GM12891 (cell line): Measurements from ENCODE around the gene SYNC.

Experiments used
- POLR2A ChIP-seq: IDR thresholded peaks from 2 replicates; pipeline ENCODE4 v1.6.1; 2011; ENCODE audit warnings: low read depth, low read length, control low read depth
- POLR2AphosphoS5 ChIP-seq: IDR thresholded peaks from 2 replicates; pipeline ENCODE4 v1.6.1; 2011; ENCODE audit warnings: low read depth, low read length, control low read depth
- TAF1 ChIP-seq: IDR thresholded peaks from 2 replicates; pipeline ENCODE4 v1.6.1; 2011; ENCODE audit warnings: low read depth, low read length, control low read depth

- TF ChIP-seq POLR2A (no peak), TAF1 (no peak), POLR2AphosphoS5 (no peak)
Measured at GRCh38 chr1:32666901-32667566, 35.5 kb downstream of the SYNC start.
